Smooth muscle cell of the brain vasculature (primary cell): Measurements from ENCODE around the gene ANKRD65.
"Not testable (repeated sequence)": the region's sequence is repeated elsewhere in the genome, so short reads cannot be mapped to it uniquely, and the experiment has no call there.

ENCODE experiments used
- DNase-seq: peaks from one replicate; pipeline ENCODE4 v3.0.0-alpha.2; 2012; ENCODE audit warnings: low read depth, low spot score

Gene ANKRD65

GRCh38 chr1:1397839-1398523 is 23.1 kb downstream of the ANKRD65 start:
- DNase-seq: no peak

DNA sequence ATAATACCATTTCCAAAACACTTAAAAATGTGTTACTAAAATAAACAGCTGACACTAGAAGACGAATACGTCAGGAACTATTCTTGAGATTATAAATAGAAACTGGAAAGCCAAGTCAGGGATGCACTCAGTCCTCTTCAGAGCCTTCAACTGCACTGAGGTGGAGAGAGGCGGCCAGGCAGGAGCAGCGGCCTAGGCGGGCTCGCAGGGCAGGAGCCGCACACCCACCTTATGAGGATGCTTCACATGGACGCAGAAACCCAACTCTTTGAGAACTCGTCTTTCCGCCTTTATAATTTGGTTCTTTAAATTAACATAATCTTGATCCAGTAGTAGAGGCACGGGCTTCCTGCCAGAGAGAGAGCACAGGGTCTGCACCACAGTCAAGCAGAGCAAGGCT is 25.9 kb downstream of the ANKRD65 start:
- no peak for DNase-seq

DNA sequence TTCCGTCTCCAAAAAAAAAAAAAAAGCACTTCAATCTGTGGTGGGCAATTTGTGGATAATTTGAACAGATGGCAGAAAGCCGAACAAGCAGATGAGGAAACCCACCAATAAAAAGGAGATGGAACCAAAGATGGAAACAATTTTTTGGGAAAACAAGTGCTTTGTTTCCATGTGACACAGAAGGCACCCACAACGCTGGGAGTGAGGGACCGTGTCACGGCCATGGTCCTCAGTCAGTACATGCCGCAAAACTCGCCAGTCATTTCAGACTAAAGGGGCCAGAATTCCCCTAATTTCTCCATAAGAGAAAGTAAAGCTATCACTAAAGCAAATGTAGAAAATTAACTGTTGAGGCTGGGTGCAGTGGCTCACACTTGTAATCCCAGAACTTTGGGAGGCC is 27.0 kb downstream of the ANKRD65 start:
- DNase-seq: no peak

- DNase-seq: no peak
Measured at GRCh38 chr1:1393428-1393827, 27.6 kb downstream of the ANKRD65 start.

- no peak for DNase-seq
Measured at GRCh38 chr1:1393014-1393413, 28.1 kb downstream of the ANKRD65 start.

DNA sequence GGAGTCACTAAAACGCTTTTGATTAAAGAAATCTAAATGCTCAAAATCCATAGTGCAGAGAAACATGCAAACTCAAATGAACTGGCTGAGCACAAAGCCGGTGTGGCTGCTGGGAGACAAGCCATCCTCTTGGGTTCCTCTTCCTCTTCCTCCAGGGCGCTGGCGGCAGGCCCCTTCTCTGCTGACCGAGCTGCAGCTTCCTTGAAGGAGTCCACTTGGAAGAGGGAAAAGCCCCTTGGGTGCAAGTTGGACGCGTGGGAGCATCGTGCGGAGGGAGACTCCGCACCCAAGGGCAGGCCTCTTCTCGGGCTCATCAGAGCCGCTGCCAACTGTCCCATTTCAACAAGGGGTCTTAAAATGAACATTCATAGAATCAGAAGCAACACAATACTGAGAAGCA is 29.9 kb downstream of the ANKRD65 start:
- DNase-seq: no peak

- DNase-seq: no peak
Measured at GRCh38 chr1:1390675-1391074, 30.4 kb downstream of the ANKRD65 start.

GRCh38 chr1:1388078-1388472 is 33.0 kb downstream of the ANKRD65 start:
- no peak for DNase-seq

DNA sequence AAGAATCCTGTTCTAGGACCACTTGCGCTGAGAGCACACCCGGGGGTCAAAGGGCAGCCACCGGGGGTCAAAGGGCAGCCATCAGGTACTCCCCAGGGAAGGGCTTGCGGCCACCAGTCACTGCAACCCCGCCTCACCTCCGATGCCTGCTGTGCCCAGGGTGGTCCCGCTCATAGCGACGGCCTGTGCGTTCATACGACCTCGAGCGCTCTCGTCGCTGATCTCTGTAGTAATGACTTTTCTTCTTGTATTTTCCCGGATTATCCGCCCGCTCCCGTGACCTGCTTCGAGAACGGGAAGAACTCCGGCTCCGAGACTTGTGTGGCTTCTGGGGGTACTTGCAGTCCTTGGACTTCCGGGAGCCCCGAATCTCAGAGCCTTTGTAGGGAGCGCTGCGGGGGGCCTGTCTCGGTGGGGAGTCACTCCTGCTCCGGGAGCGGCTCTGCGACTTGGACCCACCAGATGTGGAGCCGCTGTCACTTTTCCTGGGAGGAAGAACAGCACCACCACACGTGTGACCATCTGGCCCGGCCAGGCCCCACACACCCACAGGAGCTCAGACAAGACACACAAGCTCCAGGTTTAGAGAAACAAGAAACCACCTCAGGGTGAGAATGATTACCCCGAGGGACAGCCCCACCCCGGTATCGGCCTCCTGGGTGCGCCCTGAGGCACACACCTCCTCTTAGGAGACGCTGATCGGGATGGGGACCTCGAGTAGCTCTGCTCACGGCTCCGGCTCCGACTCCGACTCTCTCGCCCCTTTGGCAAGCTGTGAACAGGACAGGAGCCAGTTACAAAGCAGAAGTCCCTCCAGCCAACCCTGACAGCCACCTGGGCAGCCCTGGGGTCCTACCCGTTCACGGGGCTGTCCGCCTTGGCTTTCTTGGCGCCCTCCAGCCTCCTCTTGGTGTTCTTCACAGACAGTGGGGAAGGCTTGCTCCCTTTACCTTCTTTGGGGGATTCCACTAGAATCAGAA is 33.7 kb downstream of the ANKRD65 start:
- DNase-seq: no peak

GRCh38 chr1:1385931-1386330 is 35.1 kb downstream of the ANKRD65 start:
- DNase-seq: no peak

DNA sequence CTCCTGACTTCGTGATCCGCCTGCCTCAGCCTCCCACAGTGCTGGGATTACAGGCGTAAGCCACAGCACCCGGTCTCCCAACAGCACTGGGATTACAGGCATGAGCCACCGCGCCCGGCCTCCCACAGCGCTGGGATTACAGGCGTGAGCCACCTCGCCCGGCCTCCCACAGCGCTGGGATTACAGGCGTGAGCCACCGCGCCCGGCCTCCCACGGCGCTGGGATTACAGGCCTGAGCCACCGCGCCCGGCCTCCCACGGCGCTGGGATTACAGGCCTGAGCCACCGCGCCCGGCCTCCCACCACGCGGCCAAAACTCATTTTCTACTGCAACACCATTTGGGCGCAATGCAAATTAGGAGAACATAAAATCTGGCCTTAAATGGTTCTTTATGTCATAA is 35.7 kb downstream of the ANKRD65 start:
- not testable (repeated sequence) for DNase-seq

GRCh38 chr1:1381294-1381693 is 39.8 kb downstream of the ANKRD65 start:
- no peak for DNase-seq

GRCh38 chr1:1380860-1381259 is 40.2 kb downstream of the ANKRD65 start:
- no peak for DNase-seq

GRCh38 chr1:1377540-1378205 is 43.4 kb downstream of the ANKRD65 start:
- no peak for DNase-seq

DNA sequence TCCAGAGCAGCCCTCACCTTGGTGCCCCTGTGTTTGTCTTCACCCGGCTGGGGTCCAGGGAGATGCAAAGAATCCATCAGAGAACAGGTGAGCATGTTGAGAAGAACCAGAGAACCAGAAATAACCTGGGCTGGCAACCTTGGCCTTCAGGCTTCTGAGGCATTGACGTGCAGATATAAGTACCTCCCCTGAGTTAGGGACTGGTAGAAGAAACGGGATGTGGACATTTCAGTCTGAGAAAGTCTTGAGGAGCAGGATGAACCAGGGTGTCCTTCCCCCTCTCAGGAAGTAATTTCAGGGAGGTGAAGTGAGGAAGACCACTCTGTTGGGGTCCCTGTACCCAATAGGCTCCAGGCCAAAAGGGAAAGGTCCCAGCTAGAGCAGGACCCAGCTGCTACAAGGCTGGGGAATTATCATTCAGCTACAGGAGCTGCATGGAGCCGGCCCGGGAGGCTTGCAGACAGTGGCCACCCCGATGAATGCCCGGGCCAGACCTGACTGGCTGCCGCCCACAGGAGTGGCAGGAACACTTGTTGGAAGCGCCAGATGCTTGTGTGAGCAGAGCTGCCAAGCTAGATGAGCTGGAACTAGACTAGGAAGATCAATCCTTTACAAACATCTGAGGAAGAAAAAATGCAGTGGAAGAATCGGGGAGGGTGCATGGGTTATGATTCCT is 44.4 kb downstream of the ANKRD65 start:
- no peak for DNase-seq

DNA sequence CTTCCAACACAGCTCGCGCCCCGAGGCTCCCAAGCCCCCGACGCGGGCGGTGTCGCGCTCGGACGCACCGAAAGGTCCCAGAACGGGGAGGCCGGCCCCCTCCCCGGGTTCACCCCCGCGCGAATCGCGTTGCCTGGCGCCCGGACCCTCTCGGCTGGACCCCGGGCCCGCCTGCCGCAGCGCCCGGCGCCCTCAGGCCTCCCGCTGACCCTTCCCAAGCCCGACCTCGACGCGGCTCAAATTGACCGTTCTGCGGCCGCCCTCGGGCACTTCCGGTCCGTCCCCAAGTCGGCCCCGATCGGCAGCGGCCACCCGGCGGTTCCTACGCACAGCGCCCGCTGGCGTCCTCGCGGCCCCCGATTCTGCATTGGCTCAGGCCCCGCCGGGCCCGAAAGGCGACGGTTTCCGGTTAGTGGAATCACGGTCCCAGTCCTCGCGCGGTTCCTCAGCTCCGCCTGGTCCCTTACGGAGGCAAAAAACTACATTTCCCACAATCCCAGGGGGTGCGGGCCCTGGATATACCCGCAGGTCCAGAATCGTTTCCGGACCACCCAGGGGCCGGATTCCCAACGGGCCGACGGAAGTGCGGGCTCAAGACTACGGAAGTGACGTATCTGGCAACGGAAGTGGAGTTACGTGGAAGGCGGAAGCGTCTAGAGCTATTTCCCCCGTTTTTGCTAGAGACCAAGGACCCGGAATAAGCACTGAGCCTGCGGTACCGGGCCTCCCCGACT is 46.0 kb downstream of the ANKRD65 start, which contains the start of gene AURKAIP1:
TSS of gene AURKAIP1 (minus strand) at position 279 of the 734 bp plus-strand sequence. CDS start 451 bp downstream, outside the sequence.
- peak; percentile 100 for DNase-seq

DNA sequence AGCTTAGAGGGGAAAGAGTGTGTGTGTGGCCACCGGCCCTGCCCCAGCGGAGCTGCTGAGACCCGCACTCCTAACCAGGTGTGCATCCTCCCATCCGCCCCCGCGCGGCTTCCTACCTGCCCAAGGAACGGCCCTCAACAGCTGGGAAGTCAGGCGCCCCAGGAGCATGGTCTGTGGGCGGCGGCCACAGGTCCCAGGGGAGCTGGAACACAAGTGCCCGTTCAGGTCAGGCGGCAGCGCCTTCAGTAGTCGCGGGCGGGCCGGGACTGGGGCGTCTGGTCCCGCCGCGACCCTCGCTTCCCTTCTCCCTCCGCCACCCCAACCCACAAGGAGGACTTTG is 46.5 kb downstream of the ANKRD65 start:
- no peak for DNase-seq

DNA sequence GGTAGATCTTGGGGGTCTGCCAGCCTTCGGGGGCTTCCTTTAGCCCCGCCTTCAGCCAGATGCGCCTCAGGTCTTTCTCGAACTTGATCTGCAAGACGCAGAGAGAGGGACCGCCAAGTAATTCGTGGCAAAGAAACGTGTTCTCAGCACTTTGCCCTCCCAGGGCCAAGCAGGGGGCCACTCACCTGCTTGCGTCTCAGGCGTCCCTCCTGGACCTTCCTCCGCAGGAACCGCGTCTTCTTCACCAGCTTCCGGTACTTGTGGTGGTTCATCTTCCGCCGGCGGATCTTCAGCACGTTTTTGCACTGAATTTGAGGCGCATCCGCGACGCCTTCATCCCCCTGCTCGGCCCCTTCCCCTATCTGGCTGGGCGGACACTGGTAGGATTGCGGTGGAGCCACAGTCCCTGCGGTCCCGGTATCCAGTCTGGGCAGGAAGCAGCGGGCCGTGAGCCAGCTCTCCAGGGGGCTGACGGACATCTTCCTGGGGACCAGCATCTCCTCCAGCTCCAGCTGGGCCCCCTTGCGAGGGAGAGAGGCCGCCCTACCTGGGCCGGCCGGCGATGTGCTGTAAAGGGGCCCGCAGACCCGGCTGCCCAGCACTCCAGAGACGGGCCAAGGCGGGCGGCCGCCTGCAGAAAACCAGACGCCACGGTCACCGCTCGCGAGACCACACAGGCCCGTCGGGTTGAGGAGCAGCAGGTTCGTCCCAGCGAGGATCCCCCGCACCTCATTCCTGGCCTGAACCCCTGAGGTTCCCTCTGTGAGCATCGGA is 47.1 kb downstream of the ANKRD65 start:
- DNase-seq: no peak

DNA sequence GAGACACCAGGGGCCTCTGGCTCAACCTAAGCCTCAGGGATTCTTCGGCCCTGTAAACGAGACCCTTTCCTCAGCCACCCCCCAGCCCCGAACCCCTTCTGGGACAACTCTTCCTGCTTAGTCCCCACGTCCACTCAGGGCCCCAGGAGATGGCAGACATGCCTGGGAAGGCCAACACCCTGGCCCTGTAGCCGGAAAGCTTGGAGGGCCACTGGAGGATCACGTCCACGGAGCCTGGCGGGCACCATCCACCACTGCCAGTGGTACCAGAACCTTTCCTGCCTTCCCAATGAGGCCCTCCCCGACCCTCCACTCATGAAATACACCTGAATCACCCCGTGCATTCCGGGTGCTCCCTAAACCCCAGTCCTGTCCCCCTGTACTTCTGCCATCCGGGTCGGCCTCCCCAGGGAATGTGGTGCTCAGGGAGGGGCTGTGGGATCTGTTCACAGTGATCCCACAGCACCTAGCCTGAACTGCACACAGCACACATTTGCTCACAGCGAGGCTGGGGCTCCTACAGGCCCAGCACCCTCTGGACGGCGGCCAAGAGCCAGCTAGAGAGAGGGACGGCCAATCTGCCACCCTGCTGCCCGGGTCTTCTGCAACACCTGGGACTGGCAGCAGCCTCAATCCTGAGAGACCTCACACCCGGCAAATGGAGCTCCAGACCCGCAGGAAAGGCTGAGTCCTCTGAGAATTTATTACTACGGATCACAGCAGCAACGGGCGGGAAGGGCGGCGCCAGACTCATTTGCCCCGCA is 47.8 kb downstream of the ANKRD65 start:
- DNase-seq: no peak
